Prostate gland (tissue), 1 donor: ENCODE measurements around the gene KRTAP4-16.

Source experiments
- POLR2A ChIP-seq: fragments of 450-650 bp; IDR thresholded peaks from one replicate; pipeline ENCODE4 v1.6.1; 2016; ENCODE audit warnings: antibody characterized with exemption, mild to moderate bottlenecking
- POLR2AphosphoS5 ChIP-seq: sonication (generic); formaldehyde crosslinking; IDR thresholded peaks from one replicate; pipeline ENCODE4 v1.6.1; 2017; ENCODE audit warnings: antibody characterized with exemption

DNA sequence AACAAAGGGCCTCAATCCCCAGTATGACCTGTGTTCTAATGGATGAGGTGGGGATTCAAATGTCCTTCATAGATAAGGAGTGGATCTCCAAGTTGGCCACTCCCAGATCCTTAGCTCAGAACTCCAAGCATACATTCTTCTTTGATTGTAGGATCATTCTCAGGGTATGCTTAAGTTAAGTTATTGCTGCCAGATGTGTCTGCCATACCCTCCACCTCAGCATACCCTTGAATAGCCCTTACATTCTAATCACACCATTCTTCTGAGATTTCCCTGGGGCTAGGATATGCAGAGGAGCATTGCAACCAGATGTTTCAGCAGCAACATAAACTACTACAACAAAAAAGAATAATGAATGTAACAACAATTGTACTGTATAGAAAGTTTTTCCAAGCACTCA lies 34.7 kb downstream of the KRTAP4-16 start:
- TF ChIP-seq POLR2A = no peak
- TF ChIP-seq POLR2AphosphoS5 = no peak
